Activated CD4-positive, alpha-beta T cell treated with anti-CD3 and anti-CD28 coated beads for 1 hour (primary cell): ENCODE measurements around the gene DUSP8.

ENCODE experiments used
- DNase-seq: peaks from one replicate; pipeline ENCODE4 v3.0.0-alpha.2; 2020

DUSP8 gene

DNA sequence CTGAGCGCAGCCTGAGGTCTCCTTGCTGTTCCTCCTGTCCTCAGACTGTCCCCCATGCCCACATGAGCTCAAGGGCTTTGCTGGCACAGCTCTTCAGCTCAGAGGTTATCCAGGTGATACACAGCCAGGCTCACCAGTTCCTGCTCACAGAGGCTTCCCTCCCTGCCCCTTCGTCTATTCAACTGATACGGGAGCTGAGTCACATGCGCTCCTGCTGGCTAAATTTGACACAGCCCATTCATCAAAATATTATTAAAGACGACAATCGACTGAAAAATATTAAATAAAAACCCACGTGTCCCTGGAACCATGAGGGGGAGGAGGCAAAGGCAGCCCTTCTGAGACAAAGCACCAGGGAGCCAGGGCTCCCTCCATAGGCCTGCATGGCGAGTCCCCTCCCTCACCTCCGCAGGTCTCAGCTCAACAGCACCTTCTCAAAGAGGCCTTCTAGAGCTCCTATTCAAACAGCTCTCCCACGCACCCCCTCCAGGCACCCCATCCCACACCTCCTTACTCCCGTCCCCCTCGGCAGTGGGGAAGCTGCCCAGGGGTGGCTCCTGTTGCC is 40.5 kb downstream of the DUSP8 start:
- DNase-seq: no peak

- no peak for DNase-seq
Observed at GRCh38 chr11:1530686-1531448, 41.2 kb downstream of the DUSP8 start.

DNA sequence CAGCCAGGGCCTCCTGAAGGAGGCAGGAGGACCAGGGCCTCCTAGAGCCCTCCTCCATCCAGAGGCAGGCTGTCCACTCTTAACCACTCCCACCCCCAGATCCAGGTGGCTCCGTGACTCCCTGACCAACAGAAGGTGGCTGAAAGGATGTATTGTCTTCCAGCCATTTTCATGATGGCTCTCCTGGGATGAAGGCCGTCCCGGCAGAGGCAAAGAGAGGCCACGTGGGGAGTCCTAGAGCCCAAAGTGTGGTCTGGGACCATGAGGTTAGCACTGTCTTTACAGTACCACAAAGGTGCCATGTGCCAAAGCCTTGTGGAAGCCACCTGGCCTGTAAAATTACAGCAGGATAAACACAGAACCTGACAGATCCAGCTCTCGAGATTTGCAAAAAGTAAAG is 42.3 kb downstream of the DUSP8 start:
- no peak for DNase-seq

GRCh38 chr11:1529286-1529685 is 42.8 kb downstream of the DUSP8 start:
- no peak for DNase-seq

GRCh38 chr11:1528710-1529109 is 43.4 kb downstream of the DUSP8 start:
- no peak for DNase-seq

DNA sequence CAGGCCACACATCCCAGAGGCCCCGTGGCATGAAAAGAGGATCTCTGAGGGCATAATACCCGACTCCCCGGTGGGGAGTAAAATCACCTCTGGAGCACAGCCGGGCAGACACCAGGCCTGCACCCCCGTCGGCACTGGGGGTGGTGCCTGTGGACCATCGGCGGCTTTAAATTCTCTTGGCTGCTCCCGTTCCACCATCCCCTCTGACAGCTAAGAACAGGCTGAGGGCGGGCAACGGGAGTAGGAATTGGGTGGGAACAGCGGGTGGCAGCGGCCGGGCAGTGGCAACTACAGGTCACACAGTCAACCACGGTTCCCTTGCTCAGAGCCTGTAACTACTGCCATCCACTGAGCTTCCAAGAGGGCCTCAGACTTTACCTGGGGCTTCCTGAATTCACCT is 45.3 kb downstream of the DUSP8 start:
- no peak for DNase-seq

GRCh38 chr11:1523779-1524178 is 48.3 kb downstream of the DUSP8 start:
- DNase-seq: no peak

GRCh38 chr11:1523077-1523476 is 49.0 kb downstream of the DUSP8 start:
- DNase-seq: no peak

DNA sequence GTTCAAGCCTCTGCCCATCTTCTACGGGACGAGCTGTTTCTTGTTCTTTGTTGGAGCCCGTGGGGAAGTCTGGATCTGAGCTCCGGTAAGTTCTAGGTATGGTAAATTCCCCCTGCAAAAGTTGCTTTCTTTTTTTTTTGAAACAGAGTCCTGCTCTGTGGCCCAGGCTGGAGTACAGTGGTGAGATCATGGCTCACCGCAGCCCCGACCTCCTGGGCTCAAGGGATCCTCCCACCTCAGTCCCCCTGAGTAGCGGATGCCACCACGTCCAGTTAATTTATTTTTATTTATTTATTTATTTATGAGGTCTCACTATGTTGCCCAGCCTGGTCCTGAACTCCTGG is 50.0 kb downstream of the DUSP8 start:
- no peak for DNase-seq

- DNase-seq: no peak
Observed at GRCh38 chr11:1521382-1522080, 50.5 kb downstream of the DUSP8 start.

GRCh38 chr11:1520663-1521267 is 51.3 kb downstream of the DUSP8 start:
- no peak for DNase-seq

DNA sequence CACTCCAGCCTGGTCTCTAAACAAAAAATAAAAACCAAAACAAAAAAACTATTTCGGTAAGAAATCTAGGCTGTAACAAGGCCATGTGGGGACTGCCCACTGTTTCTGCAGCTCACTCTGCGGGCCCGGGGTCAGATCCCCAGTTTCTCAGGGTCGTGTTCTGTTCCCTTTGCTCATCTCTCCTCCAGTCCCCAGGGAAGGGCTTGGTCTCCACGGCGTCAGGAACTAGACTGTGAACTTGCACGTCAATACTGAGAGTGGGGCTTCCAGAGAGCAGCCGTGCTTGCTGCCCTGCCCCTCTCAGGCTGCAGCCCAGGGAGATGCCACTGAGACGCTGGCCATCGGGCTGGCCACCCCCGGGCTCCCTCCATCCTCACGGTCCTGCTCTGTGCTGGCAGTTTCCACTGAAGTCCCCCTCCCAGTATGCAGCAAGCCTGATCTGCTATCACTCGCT is 51.8 kb downstream of the DUSP8 start:
- DNase-seq: no peak

- no peak for DNase-seq
Observed at GRCh38 chr11:1519028-1520010, 52.8 kb downstream of the DUSP8 start.

GRCh38 chr11:1518301-1518700 is 53.8 kb downstream of the DUSP8 start:
- no peak for DNase-seq

GRCh38 chr11:1517117-1518005 is 54.7 kb downstream of the DUSP8 start:
- DNase-seq: no peak

DNA sequence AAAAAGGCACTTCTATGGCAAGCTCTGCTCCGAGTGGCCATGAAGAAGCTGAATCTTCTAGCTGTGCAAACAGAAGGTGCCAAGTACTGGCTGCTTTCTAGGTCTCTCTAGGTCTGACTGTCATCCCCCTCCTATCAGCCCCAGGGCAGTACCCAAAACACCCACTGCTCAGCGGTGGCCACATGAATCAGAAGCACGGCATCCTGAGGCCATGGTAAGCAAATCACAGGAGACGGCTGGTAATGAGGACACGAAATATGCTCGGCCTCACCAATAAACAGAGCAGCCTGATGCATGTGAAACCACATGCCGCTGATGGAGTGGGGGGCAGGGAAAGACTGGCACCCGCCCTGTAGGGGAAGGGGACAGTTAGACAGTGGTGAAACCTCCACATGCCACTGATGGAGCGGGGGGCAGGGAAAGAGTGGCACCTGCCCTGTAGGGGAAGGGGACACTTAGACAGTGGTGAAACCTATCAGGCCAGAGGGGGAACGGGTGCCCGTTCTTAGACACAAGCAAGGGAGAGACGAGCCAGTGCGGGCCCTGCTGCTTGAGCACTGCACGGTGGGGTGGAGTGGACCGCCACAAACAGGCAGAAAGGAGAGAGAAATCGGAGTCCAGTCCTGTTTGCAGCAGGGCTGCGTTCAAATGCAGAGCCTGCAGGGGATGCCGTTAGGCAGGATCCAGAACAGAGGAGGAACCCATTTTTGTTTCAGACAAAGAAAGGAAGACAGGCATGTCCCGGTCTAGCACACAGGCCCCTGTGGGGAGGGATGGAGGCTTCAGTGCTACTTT is 55.6 kb downstream of the DUSP8 start:
- DNase-seq: no peak

- peak; percentile 59 for DNase-seq
Observed at GRCh38 chr11:1515082-1516060, 56.7 kb downstream of the DUSP8 start.

GRCh38 chr11:1514336-1515061 is 57.6 kb downstream of the DUSP8 start:
- DNase-seq: no peak
